Loucy (cell line): ENCODE results near the gene EMC1.

ENCODE experiments used
- H2AFZ ChIP-seq: fragments of 200-600 bp; sonication (generic); 2 replicates; pipeline ENCODE4 v1.6.0; 2016; ENCODE audit warnings: antibody characterized with exemption, mild to moderate bottlenecking, low read length, moderate library complexity
- H3F3A ChIP-seq: fragments of 200-600 bp; 2 replicates; pipeline ENCODE4 v1.6.0; 2016; ENCODE audit warnings: antibody characterized with exemption, low read depth, mild to moderate bottlenecking
- H3K27me3 ChIP-seq: fragments of 200-600 bp; sonication (generic); 2 replicates; pipeline ENCODE4 v1.6.1; 2014; ENCODE audit warnings: low read length, mild to moderate bottlenecking; ENCODE audit not compliant: insufficient read depth, poor library complexity, severe bottlenecking
- H3K36me3 ChIP-seq: fragments of 200-600 bp; sonication (generic); 2 replicates; pipeline ENCODE4 v1.6.1; 2016; ENCODE audit warnings: low read length; ENCODE audit not compliant: insufficient read depth
- H3K4me1 ChIP-seq: fragments of 200-600 bp; sonication (generic); 2 replicates; pipeline ENCODE4 v1.5.1; 2014; ENCODE audit warnings: low read length, mild to moderate bottlenecking; ENCODE audit not compliant: insufficient read depth, poor library complexity, severe bottlenecking
- H3K4me2 ChIP-seq: fragments of 200-600 bp; sonication (generic); 2 replicates; pipeline ENCODE4 v1.6.0; 2014; ENCODE audit warnings: antibody characterized with exemption, low read length, low read depth, mild to moderate bottlenecking; ENCODE audit not compliant: poor library complexity, severe bottlenecking
- H3K4me3 ChIP-seq: fragments of 200-600 bp; sonication (generic); 2 replicates; pipeline ENCODE4 v1.5.1; 2014; ENCODE audit warnings: low read length, mild to moderate bottlenecking, mixed read lengths; ENCODE audit not compliant: poor library complexity, severe bottlenecking
- H3K79me2 ChIP-seq: fragments of 200-600 bp; sonication (generic); 2 replicates; pipeline ENCODE4 v1.6.1; 2014; ENCODE audit warnings: low read length; ENCODE audit not compliant: insufficient read depth
- H3K9ac ChIP-seq: fragments of 200-600 bp; sonication (generic); 2 replicates; pipeline ENCODE4 v1.6.0; 2014; ENCODE audit warnings: mild to moderate bottlenecking, low read depth, low read length, moderate library complexity; ENCODE audit not compliant: poor library complexity, severe bottlenecking
- H3K9me2 ChIP-seq: fragments of 200-600 bp; sonication (generic); replicated peaks from 2 replicates; pipeline ENCODE4 v1.6.1; 2016; ENCODE audit warnings: low read depth, low read length, mixed read lengths
- H3K9me3 ChIP-seq: fragments of 200-600 bp; sonication (generic); 2 replicates; pipeline ENCODE4 v1.6.1; 2014; ENCODE audit warnings: mild to moderate bottlenecking, antibody characterized with exemption, low read length, low read depth; ENCODE audit not compliant: insufficient read depth
- H4K20me1 ChIP-seq: fragments of 200-600 bp; sonication (generic); 2 replicates; pipeline ENCODE4 v1.6.0; 2014; ENCODE audit warnings: antibody characterized with exemption, low read length, mild to moderate bottlenecking; ENCODE audit not compliant: insufficient read depth, poor library complexity, severe bottlenecking
- CTCF ChIP-seq: fragments of 200-600 bp; sonication (generic); conservative IDR thresholded peaks from 2 replicates; pipeline ENCODE4 v1.5.1; 2014; ENCODE audit warnings: mild to moderate bottlenecking, antibody characterized with exemption, low read length
- EZH2phosphoT487 ChIP-seq: fragments of 200-600 bp; IDR thresholded peaks from 2 replicates; pipeline ENCODE4 v1.6.1; 2018; ENCODE audit warnings: antibody characterized with exemption, mild to moderate bottlenecking, moderate library complexity, borderline replicate concordance

The EMC1 gene

GRCh38 chr1:19203440-19203839, 47.9 kb downstream of the EMC1 start:
- Histone ChIP-seq H4K20me1 (peaks cover 80% of the 10 kb centered on the region), H3K9ac (no peak overlapping the region), H3F3A (no peaks in the 10 kb centered on the region; the same call in 1 of the 2 replicates), H3K4me3 (no peak overlapping the region), H3K9me3 (no peaks in the 10 kb centered on the region), H3K4me1 (peaks cover 47% of the 10 kb centered on the region), H3K27me3 (no peaks in the 10 kb centered on the region), H3K79me2 (peaks cover 89% of the 10 kb centered on the region), H2AFZ (no peak overlapping the region), H3K36me3 (peaks cover 34% of the 10 kb centered on the region; the same call in 1 of the 2 replicates), H3K9me2 (no peaks in the 10 kb centered on the region), H3K4me2 (peak overlapping the region; percentile 96)
- no peak for TF ChIP-seq CTCF
- no peak for TF ChIP-seq EZH2phosphoT487

- peaks cover 71% of the 10 kb centered on the region for H4K20me1 ChIP-seq
- peak overlapping the region; percentile 19 for H3K4me2 ChIP-seq
- H3K79me2 ChIP-seq = peaks cover 79% of the 10 kb centered on the region
These were observed 48.9 kb downstream of the EMC1 start for GRCh38 chr1:19202396-19202795.

GRCh38 chr1:19199969-19200604, 51.2 kb downstream of the EMC1 start:
- no peak overlapping the region for H3K4me3 ChIP-seq
- H3K9ac ChIP-seq = no peak overlapping the region
- no peak overlapping the region for H2AFZ ChIP-seq
- H3K79me2 ChIP-seq = peaks cover 56% of the 10 kb centered on the region
- no peak overlapping the region for H3K4me2 ChIP-seq
- H3K9me3 ChIP-seq = no peaks in the 10 kb centered on the region
- H3K4me1 ChIP-seq = peaks cover 18% of the 10 kb centered on the region
- H3K27me3 ChIP-seq = no peaks in the 10 kb centered on the region
- H3F3A ChIP-seq = no peaks in the 10 kb centered on the region; the same call in 1 of the 2 replicates
- peaks cover 66% of the 10 kb centered on the region for H3K36me3 ChIP-seq
- H4K20me1 ChIP-seq = peaks cover 50% of the 10 kb centered on the region
- H3K9me2 ChIP-seq = no peaks in the 10 kb centered on the region
- TF ChIP-seq EZH2phosphoT487 (no peak), CTCF (no peak)

More at GRCh38 chr1:19202396-19202795, 48.9 kb downstream of the EMC1 start:
- H3K27me3 ChIP-seq = no peaks in the 10 kb centered on the region
- H3K4me3 ChIP-seq = no peak overlapping the region
- peaks cover 39% of the 10 kb centered on the region for H3K4me1 ChIP-seq
- peaks cover 44% of the 10 kb centered on the region; the same call in 1 of the 2 replicates for H3K36me3 ChIP-seq
- H3F3A ChIP-seq = no peaks in the 10 kb centered on the region; the same call in 1 of the 2 replicates
- H3K9me2 ChIP-seq = no peaks in the 10 kb centered on the region
- no peak overlapping the region for H3K9ac ChIP-seq
- no peak for TF ChIP-seq EZH2phosphoT487
- TF ChIP-seq CTCF = no peak
- no peaks in the 10 kb centered on the region for H3K9me3 ChIP-seq
- H2AFZ ChIP-seq = no peak overlapping the region
